Measurements from ENCODE around the gene BMPR1B.

The BMPR1B gene

GRCh38 chr4:94974773-94975172, 217.0 kb downstream of the BMPR1B start:
- no peaks in the 10 kb centered on the region for H3K36me3 ChIP-seq (ENCODE audit: control insufficient read depth in 2 of 2, insufficient read depth in 2 of 2, low read length in 2 of 2)
- no peaks in the 10 kb centered on the region for H3K4me1 ChIP-seq (ENCODE audit: control insufficient read depth, insufficient read depth, low read length)
- no peak overlapping the region for H3K9ac ChIP-seq (ENCODE audit: low read length in 2 of 2)
- H3K27ac ChIP-seq (ENCODE audit: low read length) = no peak overlapping the region
- H3K4me3 ChIP-seq (ENCODE audit: low read length in 2 of 2) = no peak overlapping the region
- H3K9me3 ChIP-seq (ENCODE audit: control insufficient read depth in 2 of 2, low read length in 2 of 2) = no peaks in the 10 kb centered on the region
- no peaks in the 10 kb centered on the region for H3K27me3 ChIP-seq (ENCODE audit: control insufficient read depth in 1 of 2, insufficient read depth in 2 of 2, low read length in 2 of 2)

GRCh38 chr4:94976371-94977011, 218.7 kb downstream of the BMPR1B start:
- Histone ChIP-seq H3K9me3 (ENCODE audit: control insufficient read depth in 2 of 2, low read length in 2 of 2) (no peaks in the 10 kb centered on the region), H3K27me3 (ENCODE audit: control insufficient read depth in 1 of 2, insufficient read depth in 2 of 2, low read length in 2 of 2) (no peaks in the 10 kb centered on the region), H3K27ac (ENCODE audit: low read length) (no peak overlapping the region), H3K4me3 (ENCODE audit: low read length in 2 of 2) (no peak overlapping the region), H3K36me3 (ENCODE audit: control insufficient read depth in 2 of 2, insufficient read depth in 2 of 2, low read length in 2 of 2) (no peaks in the 10 kb centered on the region), H3K4me1 (ENCODE audit: control insufficient read depth, insufficient read depth, low read length) (no peaks in the 10 kb centered on the region), H3K9ac (ENCODE audit: low read length in 2 of 2) (no peak overlapping the region)

- Histone ChIP-seq H3K27me3 (ENCODE audit: control insufficient read depth in 1 of 2, insufficient read depth in 2 of 2, low read length in 2 of 2) (no peaks in the 10 kb centered on the region), H3K4me3 (ENCODE audit: low read length in 2 of 2) (no peak overlapping the region), H3K9me3 (ENCODE audit: control insufficient read depth in 2 of 2, low read length in 2 of 2) (no peaks in the 10 kb centered on the region), H3K27ac (ENCODE audit: low read length) (no peak overlapping the region), H3K36me3 (ENCODE audit: control insufficient read depth in 2 of 2, insufficient read depth in 2 of 2, low read length in 2 of 2) (no peaks in the 10 kb centered on the region), H3K9ac (ENCODE audit: low read length in 2 of 2) (no peak overlapping the region), H3K4me1 (ENCODE audit: control insufficient read depth, insufficient read depth, low read length) (no peaks in the 10 kb centered on the region)
Measured at GRCh38 chr4:94978904-94979303, 221.1 kb downstream of the BMPR1B start.

GRCh38 chr4:94979621-94980020, 221.9 kb downstream of the BMPR1B start:
- no peaks in the 10 kb centered on the region for H3K4me1 ChIP-seq (ENCODE audit: control insufficient read depth, insufficient read depth, low read length)
- H3K4me3 ChIP-seq (ENCODE audit: low read length in 2 of 2) = no peak overlapping the region
- H3K27ac ChIP-seq (ENCODE audit: low read length) = no peak overlapping the region
- H3K9ac ChIP-seq (ENCODE audit: low read length in 2 of 2) = no peak overlapping the region
- H3K9me3 ChIP-seq (ENCODE audit: control insufficient read depth in 2 of 2, low read length in 2 of 2) = no peaks in the 10 kb centered on the region
- no peaks in the 10 kb centered on the region for H3K27me3 ChIP-seq (ENCODE audit: control insufficient read depth in 1 of 2, insufficient read depth in 2 of 2, low read length in 2 of 2)
- no peaks in the 10 kb centered on the region for H3K36me3 ChIP-seq (ENCODE audit: control insufficient read depth in 2 of 2, insufficient read depth in 2 of 2, low read length in 2 of 2)

GRCh38 chr4:94995684-94996394, 238.1 kb downstream of the BMPR1B start:
- H3K9ac ChIP-seq (ENCODE audit: low read length in 2 of 2) = peak overlapping the region; percentile 60 to 69
- H3K4me1 ChIP-seq (ENCODE audit: control insufficient read depth, insufficient read depth, low read length) = peaks cover 3% of the 10 kb centered on the region
- H3K4me3 ChIP-seq (ENCODE audit: low read length in 2 of 2) = peak overlapping the region; percentile 61 to 70
- no peaks in the 10 kb centered on the region for H3K9me3 ChIP-seq (ENCODE audit: control insufficient read depth in 2 of 2, low read length in 2 of 2)
- no peaks in the 10 kb centered on the region for H3K27me3 ChIP-seq (ENCODE audit: control insufficient read depth in 1 of 2, insufficient read depth in 2 of 2, low read length in 2 of 2)
- no peaks in the 10 kb centered on the region for H3K36me3 ChIP-seq (ENCODE audit: control insufficient read depth in 2 of 2, insufficient read depth in 2 of 2, low read length in 2 of 2)
- H3K27ac ChIP-seq (ENCODE audit: low read length) = peak overlapping the region; percentile 63

GRCh38 chr4:95000076-95000648, 242.4 kb downstream of the BMPR1B start:
- H3K4me3 ChIP-seq (ENCODE audit: low read length in 2 of 2) = no peak overlapping the region
- H3K27me3 ChIP-seq (ENCODE audit: control insufficient read depth in 1 of 2, insufficient read depth in 2 of 2, low read length in 2 of 2) = no peaks in the 10 kb centered on the region
- H3K9me3 ChIP-seq (ENCODE audit: control insufficient read depth in 2 of 2, low read length in 2 of 2) = no peaks in the 10 kb centered on the region
- no peaks in the 10 kb centered on the region for H3K36me3 ChIP-seq (ENCODE audit: control insufficient read depth in 2 of 2, insufficient read depth in 2 of 2, low read length in 2 of 2)
- H3K9ac ChIP-seq (ENCODE audit: low read length in 2 of 2) = no peak overlapping the region
- no peak overlapping the region for H3K27ac ChIP-seq (ENCODE audit: low read length)
- peaks cover 3% of the 10 kb centered on the region for H3K4me1 ChIP-seq (ENCODE audit: control insufficient read depth, insufficient read depth, low read length)

GRCh38 chr4:95004912-95005311, 247.2 kb downstream of the BMPR1B start:
- Histone ChIP-seq H3K27ac (ENCODE audit: low read length) (no peak overlapping the region), H3K36me3 (ENCODE audit: control insufficient read depth in 2 of 2, insufficient read depth in 2 of 2, low read length in 2 of 2) (no peaks in the 10 kb centered on the region), H3K9me3 (ENCODE audit: control insufficient read depth in 2 of 2, low read length in 2 of 2) (no peaks in the 10 kb centered on the region), H3K9ac (ENCODE audit: low read length in 2 of 2) (no peak overlapping the region), H3K4me1 (ENCODE audit: control insufficient read depth, insufficient read depth, low read length) (no peaks in the 10 kb centered on the region), H3K27me3 (ENCODE audit: control insufficient read depth in 1 of 2, insufficient read depth in 2 of 2, low read length in 2 of 2) (no peaks in the 10 kb centered on the region), H3K4me3 (ENCODE audit: low read length in 2 of 2) (no peak overlapping the region)

- H3K9me3 ChIP-seq (ENCODE audit: control insufficient read depth in 2 of 2, low read length in 2 of 2) = no peaks in the 10 kb centered on the region
- H3K4me3 ChIP-seq (ENCODE audit: low read length in 2 of 2) = no peak overlapping the region
- H3K9ac ChIP-seq (ENCODE audit: low read length in 2 of 2) = no peak overlapping the region
- no peaks in the 10 kb centered on the region for H3K4me1 ChIP-seq (ENCODE audit: control insufficient read depth, insufficient read depth, low read length)
- H3K36me3 ChIP-seq (ENCODE audit: control insufficient read depth in 2 of 2, insufficient read depth in 2 of 2, low read length in 2 of 2) = no peaks in the 10 kb centered on the region
- no peaks in the 10 kb centered on the region for H3K27me3 ChIP-seq (ENCODE audit: control insufficient read depth in 1 of 2, insufficient read depth in 2 of 2, low read length in 2 of 2)
- H3K27ac ChIP-seq (ENCODE audit: low read length) = no peak overlapping the region
Measured at GRCh38 chr4:95007998-95008397, 250.2 kb downstream of the BMPR1B start.

GRCh38 chr4:95013236-95013635, 255.5 kb downstream of the BMPR1B start:
- H3K27ac ChIP-seq (ENCODE audit: low read length) = no peak overlapping the region
- no peaks in the 10 kb centered on the region for H3K4me1 ChIP-seq (ENCODE audit: control insufficient read depth, insufficient read depth, low read length)
- no peaks in the 10 kb centered on the region for H3K9me3 ChIP-seq (ENCODE audit: control insufficient read depth in 2 of 2, low read length in 2 of 2)
- no peak overlapping the region for H3K9ac ChIP-seq (ENCODE audit: low read length in 2 of 2)
- H3K4me3 ChIP-seq (ENCODE audit: low read length in 2 of 2) = no peak overlapping the region
- H3K27me3 ChIP-seq (ENCODE audit: control insufficient read depth in 1 of 2, insufficient read depth in 2 of 2, low read length in 2 of 2) = no peaks in the 10 kb centered on the region
- H3K36me3 ChIP-seq (ENCODE audit: control insufficient read depth in 2 of 2, insufficient read depth in 2 of 2, low read length in 2 of 2) = no peaks in the 10 kb centered on the region

- Histone ChIP-seq H3K27me3 (ENCODE audit: control insufficient read depth in 1 of 2, insufficient read depth in 2 of 2, low read length in 2 of 2) (no peaks in the 10 kb centered on the region), H3K4me3 (ENCODE audit: low read length in 2 of 2) (no peak overlapping the region), H3K4me1 (ENCODE audit: control insufficient read depth, insufficient read depth, low read length) (no peaks in the 10 kb centered on the region), H3K36me3 (ENCODE audit: control insufficient read depth in 2 of 2, insufficient read depth in 2 of 2, low read length in 2 of 2) (no peaks in the 10 kb centered on the region), H3K27ac (ENCODE audit: low read length) (no peak overlapping the region), H3K9me3 (ENCODE audit: control insufficient read depth in 2 of 2, low read length in 2 of 2) (no peaks in the 10 kb centered on the region), H3K9ac (ENCODE audit: low read length in 2 of 2) (no peak overlapping the region)
Measured at GRCh38 chr4:95014068-95014467, 256.3 kb downstream of the BMPR1B start.
